Lung (tissue), 12 donors: ENCODE measurements around the gene FAM50B. TPM values are rescaled to one million over a fixed set of nuclear protein-coding genes. Genes with fewer than 3 reads are reported as not detected.

Experiments
- ATAC-seq: fragments of 200-7000 bp; cut with Tn5 transposase; one replicate; pipeline ENCODE4 v1.9.1; 2020; ENCODE audit warnings: moderate number of reproducible peaks; ENCODE audit not compliant: insufficient read depth, low FRiP score
- DNase-seq, 3 donors: peaks; one replicate each; pipeline ENCODE4 v3.0.0-alpha.2; 2013 to 2017
- H3K27ac ChIP-seq, 2 donors: one replicate each; pipeline ENCODE4 v1.5.1; 2013; ENCODE audit warnings: mild to moderate bottlenecking in 2 of 2, moderate library complexity in 2 of 2, control low read depth in 1 of 2, inconsistent platforms in 1 of 2, low read depth in 1 of 2, low read length in 1 of 2
- H3K27me3 ChIP-seq, 3 donors: one replicate each; pipeline ENCODE4 v1.5.1; 2013; ENCODE audit warnings: low read length in 2 of 3; ENCODE audit not compliant: control insufficient read depth in 3 of 3, insufficient read depth in 3 of 3
- H3K36me3 ChIP-seq, 4 donors: one replicate each; pipeline ENCODE4 v1.5.1; 2013; ENCODE audit warnings: low read length in 4 of 4, mild to moderate bottlenecking in 1 of 4, moderate library complexity in 1 of 4; ENCODE audit not compliant: control insufficient read depth in 4 of 4, insufficient read depth in 4 of 4
- H3K4me1 ChIP-seq, 5 donors: one replicate each; pipeline ENCODE4 v1.5.1; 2013; ENCODE audit warnings: low read length in 5 of 5, mild to moderate bottlenecking in 2 of 5, moderate library complexity in 1 of 5; ENCODE audit not compliant: control insufficient read depth in 5 of 5, insufficient read depth in 5 of 5
- H3K4me3 ChIP-seq: one replicate; pipeline ENCODE4 v1.5.1; 2013; ENCODE audit warnings: mild to moderate bottlenecking, control low read depth, moderate library complexity
- H3K9ac ChIP-seq, 2 donors: one replicate each; pipeline ENCODE4 v1.5.1; 2013; ENCODE audit warnings: low read length in 2 of 2, control low read depth in 1 of 2; ENCODE audit not compliant: insufficient read depth in 1 of 2
- H3K9me3 ChIP-seq, 4 donors: one replicate each; pipeline ENCODE4 v1.5.1; 2013; ENCODE audit warnings: low read length in 3 of 4, mild to moderate bottlenecking in 1 of 4, moderate library complexity in 1 of 4; ENCODE audit not compliant: control insufficient read depth in 4 of 4, insufficient read depth in 3 of 4
- WGBS, 2 donors: extraction: QIAGEN DNeasy Blood & Tissue Kit; methylation state at CpG; one replicate each; pipeline ENCODE4 v1.1.7; 2013; 5-methylcytosine and 5-hydroxymethylcytosine counted together
- polyA plus RNA-seq, 2 donors: library from polyadenylated mRNA; stranded (reverse); fragments of 200-250 nt; gene quantifications; one replicate each; pipeline ENCODE4 v1.2.1, GENCODE V29; 2013
- total RNA-seq, 2 donors: library from RNA; depleted of rRNA in 1 of 2; stranded (reverse); fragments of >200 nt in 1 of 2; gene quantifications; one replicate each; pipeline ENCODE4 v1.2.1, GENCODE V29; 2014 to 2021
- TF ChIP-seq, protein P1 (sequence below): IDR thresholded peaks from 2 replicates; pipeline ENCODE4 v1.5.1; 2012; ENCODE audit warnings: mild to moderate bottlenecking; ENCODE audit errors: control extremely low read depth, extremely low read depth
- donor health status: control.
- donor health status: control.
- donor health status: Bipolar disorder and iron deficiency.
- donor health status: healthy.
- donor health status: DM: yes; HTN: yes; CAD: no.

FAM50B gene
- total and polyA plus RNA-seq, 4 donors: 7.1 to 15.8 (median 11.3) TPM

- ATAC-seq (no peak), DNase-seq (no peak)
- H3K27ac ChIP-seq: no peak overlapping the region
- peaks cover 0 to 5% (median 0%) of the 10 kb centered on the region in 4 donors for H3K9me3 ChIP-seq
- no peak overlapping the region for H3K4me3 ChIP-seq
- peaks cover 0 to 5% (median 0%) of the 10 kb centered on the region in 5 donors for H3K4me1 ChIP-seq
- H3K27me3 ChIP-seq: no peaks in the 10 kb centered on the region
- TF ChIP-seq, protein P1, sequence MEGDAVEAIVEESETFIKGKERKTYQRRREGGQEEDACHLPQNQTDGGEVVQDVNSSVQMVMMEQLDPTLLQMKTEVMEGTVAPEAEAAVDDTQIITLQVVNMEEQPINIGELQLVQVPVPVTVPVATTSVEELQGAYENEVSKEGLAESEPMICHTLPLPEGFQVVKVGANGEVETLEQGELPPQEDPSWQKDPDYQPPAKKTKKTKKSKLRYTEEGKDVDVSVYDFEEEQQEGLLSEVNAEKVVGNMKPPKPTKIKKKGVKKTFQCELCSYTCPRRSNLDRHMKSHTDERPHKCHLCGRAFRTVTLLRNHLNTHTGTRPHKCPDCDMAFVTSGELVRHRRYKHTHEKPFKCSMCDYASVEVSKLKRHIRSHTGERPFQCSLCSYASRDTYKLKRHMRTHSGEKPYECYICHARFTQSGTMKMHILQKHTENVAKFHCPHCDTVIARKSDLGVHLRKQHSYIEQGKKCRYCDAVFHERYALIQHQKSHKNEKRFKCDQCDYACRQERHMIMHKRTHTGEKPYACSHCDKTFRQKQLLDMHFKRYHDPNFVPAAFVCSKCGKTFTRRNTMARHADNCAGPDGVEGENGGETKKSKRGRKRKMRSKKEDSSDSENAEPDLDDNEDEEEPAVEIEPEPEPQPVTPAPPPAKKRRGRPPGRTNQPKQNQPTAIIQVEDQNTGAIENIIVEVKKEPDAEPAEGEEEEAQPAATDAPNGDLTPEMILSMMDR: no peak
- WGBS, 2 donors: 79 to 83% methylated on average over 5 of the region's 5 CpGs
- no peak overlapping the region for H3K9ac ChIP-seq
- H3K36me3 ChIP-seq: no peaks in the 10 kb centered on the region
These were observed 46.6 kb downstream of the FAM50B start for GRCh38 chr6:3895805-3896204.

DNA sequence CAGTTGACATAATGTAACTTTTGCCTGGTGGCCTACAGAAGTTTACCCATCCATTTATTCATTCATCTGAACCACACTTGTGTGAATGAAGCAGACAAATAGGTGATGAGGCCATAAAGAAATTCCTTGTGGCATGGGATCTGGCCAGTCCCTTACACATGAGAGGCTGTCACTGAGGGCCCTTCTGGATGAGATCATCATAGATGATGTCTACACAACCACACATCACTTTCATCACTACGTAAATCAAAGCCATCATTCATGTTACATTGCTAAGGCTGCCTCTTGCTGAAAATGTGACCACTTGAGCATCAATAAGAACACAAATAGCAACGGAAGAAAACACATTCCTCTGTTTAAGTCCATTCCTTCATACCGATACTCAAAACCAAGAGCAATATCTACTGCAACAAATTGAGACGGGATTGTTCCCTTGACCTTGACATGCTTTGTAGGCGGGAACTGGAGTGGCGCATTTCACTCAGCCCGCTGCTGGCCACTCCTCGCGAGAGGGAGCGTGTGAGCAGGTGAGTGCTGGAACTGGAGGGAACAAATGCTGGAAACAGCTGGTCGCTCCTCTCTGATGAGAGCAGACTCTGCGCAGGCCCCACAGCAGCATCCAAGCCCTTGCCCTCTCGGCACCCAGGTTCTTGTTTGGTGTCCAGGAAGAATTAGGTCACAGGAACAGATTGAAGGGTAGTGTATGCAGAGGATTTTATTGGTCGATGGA lies 49.3 kb downstream of the FAM50B start:
- WGBS, 2 donors: 94 to 96% methylated on average over 14 of the region's 14 CpGs
- DNase-seq: no peak
- Histone ChIP-seq H3K27ac (no peak overlapping the region), H3K4me1 (peaks cover 0 to 5% (median 0%) of the 10 kb centered on the region in 5 donors), H3K9ac (no peak overlapping the region), H3K27me3 (no peaks in the 10 kb centered on the region), H3K9me3 (peaks cover 0 to 5% (median 0%) of the 10 kb centered on the region in 4 donors), H3K36me3 (no peaks in the 10 kb centered on the region), H3K4me3 (no peak overlapping the region)
- ATAC-seq: no peak
- TF ChIP-seq, protein P1: no peak

DNA sequence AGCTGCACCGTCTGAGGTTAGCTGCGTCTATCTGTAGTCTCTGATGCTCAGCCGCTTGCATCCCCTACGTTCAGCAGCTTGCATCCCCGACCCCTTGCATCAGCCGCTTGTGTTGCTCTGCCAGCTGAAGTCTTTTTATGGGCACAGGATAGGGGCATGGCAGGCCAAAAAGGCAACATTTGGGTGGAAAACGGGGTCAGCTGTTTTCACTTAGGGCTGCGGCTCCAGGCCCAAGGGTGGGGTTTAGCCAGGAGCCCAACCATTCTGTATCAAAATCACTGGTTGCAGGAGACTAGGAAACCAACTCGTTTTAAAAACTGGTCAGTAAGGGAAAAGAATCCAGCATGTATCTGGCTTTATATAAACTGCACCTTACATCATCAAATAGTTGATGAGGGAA lies 49.9 kb downstream of the FAM50B start:
- H3K4me1 ChIP-seq: peaks cover 0 to 5% (median 0%) of the 10 kb centered on the region in 5 donors
- H3K36me3 ChIP-seq: no peaks in the 10 kb centered on the region
- H3K9me3 ChIP-seq: peaks cover 0 to 5% (median 0%) of the 10 kb centered on the region in 4 donors
- ATAC-seq: no peak
- H3K4me3 ChIP-seq: no peak overlapping the region
- no peak for DNase-seq
- H3K27ac ChIP-seq: no peak overlapping the region
- H3K27me3 ChIP-seq: no peaks in the 10 kb centered on the region
- TF ChIP-seq, protein P1: no peak
- 95% methylated on average over 9 of the region's 9 CpGs for WGBS, 2 donors
- no peak overlapping the region for H3K9ac ChIP-seq
